HG02852 (cell line): ENCODE results near the gene NDUFB10.
"Not testable (repeated sequence)": the region's sequence is repeated elsewhere in the genome, so short reads cannot be mapped to it uniquely, and the experiment has no call there.

Experiments used
- ATAC-seq: cut with Tn5 transposase; IDR thresholded peaks from one replicate; pipeline ENCODE4 v1.9.1; 2021; ENCODE audit warnings: mild to moderate bottlenecking, moderate library complexity; ENCODE audit not compliant: unreplicated experiment

The NDUFB10 gene

DNA sequence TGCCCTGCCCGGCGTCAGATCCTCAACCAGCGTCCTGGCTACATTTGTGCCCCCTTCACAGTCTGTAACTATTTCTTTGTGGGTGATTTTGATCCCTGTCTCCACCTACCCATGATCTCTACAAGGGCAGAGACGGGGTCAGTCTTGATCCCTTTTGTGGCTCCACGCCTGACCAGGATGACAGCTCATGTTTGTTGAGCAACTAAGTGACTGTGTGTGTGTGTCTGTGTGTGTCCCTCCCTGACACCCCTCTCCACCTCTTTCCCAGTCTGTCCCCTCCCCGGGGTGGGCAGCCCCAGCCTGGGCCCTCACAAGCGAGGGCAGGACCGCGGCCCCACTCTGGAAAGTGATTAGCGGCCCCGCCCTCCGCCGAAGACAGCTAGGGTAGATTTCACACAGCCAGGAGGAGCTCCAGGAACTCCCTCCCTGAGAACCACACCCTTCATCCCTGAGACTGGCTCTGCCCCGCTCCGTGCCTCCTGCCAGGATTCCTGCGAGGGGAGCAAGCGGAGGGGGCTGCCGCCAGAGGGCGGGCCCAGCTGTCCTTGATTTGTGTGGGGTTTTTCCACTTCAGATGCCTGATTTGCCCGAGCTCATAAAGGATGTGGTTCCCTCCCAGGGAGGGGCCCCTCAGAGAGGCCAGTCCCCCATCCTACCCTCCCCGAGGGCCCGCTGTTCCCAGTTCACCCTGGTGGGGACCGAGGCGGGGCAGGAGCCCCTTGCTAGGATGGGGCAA lies 35.9 kb upstream of the NDUFB10 start:
- no peak for ATAC-seq

DNA sequence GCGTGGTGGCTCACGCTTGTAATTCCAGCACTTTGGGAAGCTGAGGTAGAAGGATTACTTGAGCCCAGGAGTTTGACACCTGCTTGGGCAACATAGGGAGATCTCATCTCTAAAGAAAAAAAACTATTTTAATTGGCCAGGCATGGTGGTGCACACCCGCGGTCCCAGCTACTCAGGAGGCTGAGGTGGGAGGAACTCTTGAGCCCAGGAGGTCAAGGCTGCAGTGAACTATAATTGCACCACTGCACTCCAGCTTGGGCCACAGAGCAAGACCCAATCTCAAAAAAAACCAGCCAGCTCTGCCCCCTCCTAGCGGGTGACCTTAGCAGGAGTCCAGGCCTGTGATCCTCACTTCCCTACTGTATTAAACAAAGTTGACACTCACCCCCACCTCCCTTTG lies 35.2 kb upstream of the NDUFB10 start:
- no peak for ATAC-seq

GRCh38 chr16:1926271-1926670 lies 33.1 kb upstream of the NDUFB10 start:
- ATAC-seq, result no peak

DNA sequence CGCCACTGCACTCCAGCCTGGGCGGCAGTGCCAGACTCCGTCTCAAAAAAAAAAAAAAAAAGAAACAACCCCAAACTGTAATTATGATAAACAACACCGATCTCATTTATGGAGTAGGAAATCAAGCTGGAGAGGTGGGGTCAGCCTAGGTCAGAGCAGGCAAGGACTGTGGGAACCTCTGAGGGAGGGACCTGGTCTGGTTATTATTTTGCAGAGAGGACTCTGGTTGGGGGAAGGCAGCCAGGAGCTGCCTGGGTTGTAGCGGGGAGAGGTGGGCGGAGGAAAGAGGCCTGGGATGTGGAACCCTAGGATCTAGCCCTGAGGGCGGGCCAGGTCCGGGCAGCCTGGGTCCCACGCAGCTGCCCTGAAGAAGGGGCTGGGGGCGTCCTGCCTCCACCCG lies 30.2 kb upstream of the NDUFB10 start:
- peak; percentile 9 for ATAC-seq

DNA sequence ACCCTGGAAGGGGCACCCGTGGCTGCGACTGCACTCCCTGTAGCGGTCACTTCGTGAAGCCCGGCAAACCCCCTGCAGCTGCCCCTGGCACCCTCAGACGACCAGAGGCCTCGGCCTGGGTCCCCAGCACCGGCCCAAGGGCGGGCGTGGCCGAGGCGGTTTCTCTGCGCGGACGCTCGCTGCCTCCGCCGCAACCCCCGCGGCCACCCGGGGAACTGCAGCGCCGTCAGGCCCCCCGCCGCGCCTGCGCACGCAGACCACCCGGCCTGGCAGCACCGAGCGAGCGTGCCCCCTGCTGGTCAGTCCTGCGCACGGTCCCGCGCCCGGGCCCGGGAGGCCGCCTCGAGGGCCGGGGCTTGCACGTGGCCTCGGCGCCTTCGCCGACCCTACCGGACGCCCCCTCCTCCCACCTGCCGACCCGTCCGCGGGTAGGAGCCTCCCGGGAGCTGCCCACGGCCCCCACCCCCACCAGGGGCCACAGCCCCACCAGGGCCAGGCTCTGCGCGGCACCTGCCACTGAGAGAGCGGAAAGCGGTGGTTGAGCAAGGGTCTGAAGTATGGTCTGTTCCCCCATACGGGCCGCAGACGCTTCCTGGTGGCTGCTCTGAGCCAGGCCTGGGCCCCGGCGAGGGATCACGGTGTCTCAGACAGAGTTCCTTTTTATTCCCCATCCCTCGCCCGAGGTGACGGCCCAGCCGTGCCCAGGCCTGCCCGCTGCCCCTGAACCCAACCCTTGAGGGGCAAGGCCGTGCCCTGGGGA lies 29.6 kb upstream of the NDUFB10 start:
- peak; percentile 87 for ATAC-seq

DNA sequence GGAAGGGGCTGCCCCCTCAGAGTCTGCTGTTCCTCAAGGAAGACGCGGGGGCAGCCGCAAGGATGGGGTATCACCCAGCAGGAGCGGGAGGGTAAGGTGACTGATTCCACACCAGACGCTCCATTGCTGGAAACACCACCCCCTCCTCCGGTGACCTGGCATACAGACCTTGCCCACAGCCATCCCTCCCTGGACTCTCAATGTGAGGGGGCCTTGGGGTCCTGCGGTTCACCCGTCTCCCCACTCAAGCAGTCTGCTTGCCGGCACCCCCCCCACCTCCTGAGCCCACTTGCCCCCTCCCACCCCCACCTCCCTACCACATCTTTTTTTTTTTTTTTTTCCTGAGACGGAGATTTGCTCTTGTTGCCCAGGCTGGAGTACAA lies 29.0 kb upstream of the NDUFB10 start:
- ATAC-seq, result no peak

DNA sequence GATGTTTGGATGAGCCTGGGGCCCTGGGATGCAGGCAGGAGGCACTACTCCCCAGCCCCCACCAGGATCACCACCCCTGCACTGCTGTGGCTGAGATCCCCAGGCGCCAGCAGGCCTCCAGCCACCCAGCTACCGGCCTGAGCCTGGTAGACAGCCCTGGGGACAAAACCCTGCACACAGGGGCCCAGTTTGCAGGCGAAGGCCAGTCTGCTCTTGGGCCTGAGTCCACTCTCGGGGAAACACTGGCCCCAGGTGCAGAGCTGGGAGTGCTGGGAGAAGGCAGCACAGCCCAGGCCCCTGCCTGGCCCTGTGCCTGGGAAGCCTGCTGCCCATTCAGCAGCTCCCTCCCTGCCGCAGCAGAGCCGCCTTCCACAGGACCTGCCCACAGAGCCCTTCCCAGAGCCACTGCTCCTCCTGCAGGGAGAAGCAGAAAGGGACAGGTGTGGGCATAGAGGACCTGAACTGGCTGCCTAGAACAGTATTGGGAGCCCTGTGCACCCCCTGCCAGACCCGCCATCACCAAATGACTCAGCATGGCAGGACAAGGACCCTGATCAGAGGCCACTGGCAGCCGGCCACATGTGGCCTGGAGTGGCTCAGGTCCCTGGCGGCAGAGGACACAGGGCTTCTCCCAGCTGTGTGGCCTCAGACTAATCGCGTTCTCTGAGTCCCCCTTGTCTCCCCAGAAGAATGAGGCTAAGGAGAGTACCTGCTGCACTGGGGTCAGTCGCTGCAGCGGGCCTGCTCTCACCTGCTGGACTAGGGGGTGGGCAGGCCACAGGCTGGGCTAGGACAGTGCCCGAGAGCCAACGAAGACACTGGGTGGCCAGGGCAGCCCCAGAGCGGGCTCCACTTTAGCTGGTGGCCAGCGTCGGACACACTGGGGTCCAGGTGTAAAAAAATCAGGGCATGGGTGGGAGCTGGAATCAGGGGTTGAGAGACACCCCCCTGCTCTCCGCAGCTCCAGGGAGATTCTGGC lies 27.0 kb upstream of the NDUFB10 start:
- ATAC-seq, result no peak

DNA sequence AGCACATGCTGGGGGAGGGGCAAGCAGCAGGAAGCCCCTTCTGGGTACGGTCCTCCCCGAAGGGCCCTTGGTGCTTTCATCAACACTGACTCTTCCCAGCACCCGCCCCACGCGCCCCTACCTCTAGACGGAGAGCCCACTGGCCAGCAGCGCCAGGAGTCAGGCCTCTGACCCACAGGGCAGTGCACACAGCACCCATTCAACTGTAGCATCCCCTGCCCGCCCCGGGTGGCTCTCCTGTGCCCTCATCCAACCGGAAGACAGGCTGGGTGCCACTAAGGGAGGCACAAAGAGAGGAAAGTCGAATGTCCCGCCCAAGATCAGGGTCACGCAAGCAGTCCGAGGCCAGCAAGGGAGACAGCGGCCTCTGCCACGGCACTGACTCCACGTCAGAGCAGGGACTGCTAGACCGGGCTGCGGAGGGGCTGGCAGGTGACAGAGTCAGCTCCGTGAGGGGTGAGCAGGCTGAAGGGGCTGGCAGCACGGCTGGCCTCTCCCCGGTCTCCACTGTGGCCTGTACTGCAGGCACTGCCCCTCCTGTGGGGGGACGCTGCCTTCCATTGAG lies 26.2 kb upstream of the NDUFB10 start:
- no peak for ATAC-seq

DNA sequence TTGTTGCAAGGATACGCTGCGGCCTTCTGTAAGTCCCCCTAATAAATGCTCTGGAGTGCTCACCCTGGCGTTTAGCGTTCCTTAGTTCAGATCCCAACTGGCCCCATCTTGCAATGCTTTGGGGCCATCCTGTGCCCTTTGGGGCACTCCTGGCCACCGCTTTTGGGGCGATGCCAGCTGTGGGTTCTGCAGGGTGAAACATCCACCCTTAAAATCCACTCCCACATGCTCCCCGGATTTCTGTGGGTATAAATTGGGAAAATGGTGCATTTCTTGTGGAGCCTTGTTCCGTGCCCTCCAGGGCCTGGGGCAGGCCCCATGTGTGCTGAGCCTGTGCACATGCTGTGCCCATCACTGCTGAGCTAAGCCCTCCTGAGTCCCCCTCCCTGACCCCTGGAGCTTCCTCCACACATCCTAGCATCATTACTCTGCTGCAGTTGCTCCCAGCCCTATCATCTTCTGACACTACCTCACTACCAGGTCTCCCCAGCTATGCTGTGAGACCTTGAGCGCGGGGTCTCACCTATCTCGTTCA lies 22.3 kb upstream of the NDUFB10 start:
- no peak for ATAC-seq

- no peak for ATAC-seq
Measured at GRCh38 chr16:1938316-1938715, 21.0 kb upstream of the NDUFB10 start.

GRCh38 chr16:1938910-1939309 lies 20.4 kb upstream of the NDUFB10 start:
- no peak for ATAC-seq

DNA sequence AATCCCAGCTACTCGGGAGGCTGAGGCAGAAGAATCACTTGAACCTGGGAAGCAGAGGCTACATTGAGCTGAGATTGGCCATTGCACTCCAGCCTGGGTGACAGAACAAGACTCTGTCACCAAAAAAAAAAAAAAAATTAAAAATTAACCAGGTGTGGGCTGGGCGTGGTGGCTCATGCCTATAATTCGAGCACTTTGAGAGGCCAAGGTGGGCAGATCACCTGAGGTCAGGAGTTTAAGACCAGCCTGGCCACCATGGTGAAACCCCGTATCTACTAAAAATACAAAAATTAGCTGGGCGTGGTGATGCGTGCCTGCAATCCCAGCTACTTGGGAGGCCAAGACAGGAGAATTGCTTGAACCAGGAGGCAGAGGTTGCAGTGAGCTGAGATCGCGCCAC lies 19.5 kb upstream of the NDUFB10 start:
- ATAC-seq, result not testable (repeated sequence)

DNA sequence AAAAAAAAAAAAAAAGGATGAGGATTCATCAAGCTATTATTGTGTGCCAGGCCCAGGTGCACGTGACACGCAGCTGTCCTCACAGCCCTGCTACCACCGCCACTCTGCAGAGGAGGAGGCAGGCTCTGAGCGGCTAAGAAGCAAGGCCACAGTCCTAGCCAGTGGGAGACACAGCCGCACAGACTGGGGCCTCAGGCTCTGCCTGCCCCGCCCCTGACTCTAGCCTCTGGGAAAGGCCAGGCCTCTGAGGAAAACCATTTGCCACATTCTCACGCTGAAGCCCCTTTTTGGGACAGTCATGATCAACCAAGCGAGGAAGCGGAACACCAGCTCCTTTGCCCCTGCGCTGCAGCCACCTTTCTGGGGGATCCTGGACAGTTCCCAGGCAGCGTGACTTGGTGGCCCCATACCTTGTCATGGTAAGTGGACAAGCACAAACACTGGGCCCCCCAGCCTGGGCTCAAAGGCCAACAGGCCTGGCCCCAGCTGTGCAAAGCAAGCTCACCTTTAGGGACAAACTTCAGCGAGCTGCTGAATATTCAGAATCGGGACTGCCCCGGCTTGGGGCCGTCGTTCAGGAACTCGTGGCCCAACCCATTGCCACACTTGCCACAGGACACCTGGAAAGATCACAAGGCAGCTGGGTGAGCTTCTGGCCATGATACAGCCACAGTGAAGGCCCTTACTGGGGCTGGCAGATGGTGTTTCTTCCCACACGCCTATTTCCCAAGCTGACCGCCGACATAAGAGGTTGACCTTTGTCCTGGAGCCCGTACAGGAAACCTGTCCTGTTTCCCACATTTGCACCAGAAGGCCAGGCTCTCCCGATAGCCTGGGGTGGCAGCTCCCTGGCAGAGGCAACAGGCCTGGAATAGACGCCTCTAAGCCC lies 18.8 kb upstream of the NDUFB10 start:
- ATAC-seq, result no peak

- no peak for ATAC-seq
Measured at GRCh38 chr16:1941162-1942046, 17.9 kb upstream of the NDUFB10 start.

GRCh38 chr16:1942047-1942809 lies 17.1 kb upstream of the NDUFB10 start:
- ATAC-seq, result no peak

- peak; percentile 92 for ATAC-seq
Measured at GRCh38 chr16:1942810-1943726, 16.3 kb upstream of the NDUFB10 start, which contains the start of gene MSRB1. MSRB1 (minus strand) TSS chr16:1943199; CDS start chr16:1943156, 43 bp downstream.
